Dedifferentiated amniotic fluid mesenchymal stem cell (primary cell): Measurements from ENCODE around the gene MRPL37.
"Not testable (repeated sequence)": the region's sequence is repeated elsewhere in the genome, so short reads cannot be mapped to it uniquely, and the experiment has no call there.

Experiments used
- DNase-seq: peaks from one replicate; pipeline ENCODE4 v3.0.0-alpha.2; 2016; ENCODE audit errors: extremely low spot score

The MRPL37 gene

DNA sequence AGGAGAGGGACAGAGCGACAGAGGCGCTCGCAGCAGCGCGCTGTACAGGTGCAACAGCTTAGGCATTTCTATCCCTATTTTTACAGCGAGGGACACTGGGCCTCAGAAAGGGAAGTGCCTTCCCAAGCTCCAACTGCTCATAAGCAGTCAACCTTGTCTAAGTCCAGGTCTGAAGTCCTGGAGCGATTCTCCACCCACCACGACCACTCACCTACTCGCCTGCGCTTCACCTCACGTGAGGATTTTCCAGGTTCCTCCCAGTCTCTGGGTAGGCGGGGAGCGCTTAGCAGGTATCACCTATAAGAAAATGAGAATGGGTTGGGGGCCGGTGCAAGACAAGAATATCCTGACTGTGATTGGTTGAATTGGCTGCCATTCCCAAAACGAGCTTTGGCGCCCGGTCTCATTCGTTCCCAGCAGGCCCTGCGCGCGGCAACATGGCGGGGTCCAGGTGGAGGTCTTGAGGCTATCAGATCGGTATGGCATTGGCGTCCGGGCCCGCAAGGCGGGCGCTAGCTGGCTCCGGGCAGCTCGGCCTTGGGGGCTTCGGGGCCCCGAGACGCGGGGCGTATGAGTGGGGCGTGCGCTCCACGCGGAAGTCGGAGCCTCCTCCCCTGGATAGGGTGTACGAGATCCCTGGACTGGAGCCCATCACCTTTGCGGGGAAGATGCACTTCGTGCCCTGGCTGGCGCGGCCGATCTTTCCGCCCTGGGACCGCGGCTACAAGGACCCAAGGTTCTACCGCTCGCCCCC is at the start of gene MRPL37, which contains the start of gene CYB5RL:
TSS of gene MRPL37 (plus strand) at position 403 of the 754 bp plus-strand sequence. CDS start at position 480, 77 bp downstream.
TSS of gene CYB5RL (minus strand) at position 266 of the 754 bp plus-strand sequence. CDS start 4,414 bp downstream, outside the sequence.
- DNase-seq, result peak; percentile 93

DNA sequence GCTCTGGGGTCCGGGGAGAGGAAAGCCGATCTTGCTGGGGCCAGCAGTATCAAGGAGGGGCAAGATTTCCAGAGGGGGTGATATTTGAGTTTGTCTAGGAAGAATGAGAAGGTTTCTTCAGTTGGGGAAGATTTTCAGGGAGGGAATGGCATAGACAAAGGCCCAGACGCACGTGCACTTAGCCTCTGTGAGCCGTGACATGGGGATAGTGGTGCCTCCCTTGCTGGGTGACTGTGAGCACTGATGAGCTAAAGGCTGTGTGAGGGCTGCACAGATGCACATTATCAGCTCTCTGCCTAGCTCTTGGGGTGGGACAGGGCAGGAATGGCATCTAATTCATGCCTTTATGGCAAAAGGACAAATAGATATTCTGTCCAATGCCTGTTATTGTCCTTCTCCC is 49.0 kb upstream of the MRPL37 start:
- no peak for DNase-seq

- no peak for DNase-seq
These were observed 47.3 kb upstream of the MRPL37 start, which contains the start of gene CDCP2 for GRCh38 chr1:54152696-54153095. CDCP2 (minus strand) TSS chr1:54153000; CDS start chr1:54152922, 78 bp downstream.

GRCh38 chr1:54153535-54154439 is 46.2 kb upstream of the MRPL37 start:
- DNase-seq, result peak; percentile 59

GRCh38 chr1:54156201-54156600 is 43.8 kb upstream of the MRPL37 start:
- no peak for DNase-seq

DNA sequence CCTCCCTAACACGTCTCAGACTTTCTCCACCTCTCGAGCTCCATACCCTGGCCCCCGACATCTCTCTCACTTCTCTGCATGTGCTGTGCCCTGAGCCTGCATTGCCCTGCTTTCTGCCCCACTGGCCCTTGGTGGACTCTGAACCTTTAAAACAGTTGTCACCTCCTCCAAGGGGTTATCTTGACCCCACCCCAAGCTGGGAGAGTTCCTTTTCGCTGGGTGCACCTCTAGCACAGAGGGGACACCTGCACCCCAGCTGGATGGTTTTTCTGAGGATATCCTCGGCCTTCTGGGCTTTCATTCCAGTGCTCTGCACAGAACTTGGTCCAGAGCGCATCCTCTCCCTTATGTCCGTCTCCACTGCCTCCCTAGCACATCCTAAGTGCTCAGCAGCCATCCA is 43.0 kb upstream of the MRPL37 start:
- no peak for DNase-seq

DNA sequence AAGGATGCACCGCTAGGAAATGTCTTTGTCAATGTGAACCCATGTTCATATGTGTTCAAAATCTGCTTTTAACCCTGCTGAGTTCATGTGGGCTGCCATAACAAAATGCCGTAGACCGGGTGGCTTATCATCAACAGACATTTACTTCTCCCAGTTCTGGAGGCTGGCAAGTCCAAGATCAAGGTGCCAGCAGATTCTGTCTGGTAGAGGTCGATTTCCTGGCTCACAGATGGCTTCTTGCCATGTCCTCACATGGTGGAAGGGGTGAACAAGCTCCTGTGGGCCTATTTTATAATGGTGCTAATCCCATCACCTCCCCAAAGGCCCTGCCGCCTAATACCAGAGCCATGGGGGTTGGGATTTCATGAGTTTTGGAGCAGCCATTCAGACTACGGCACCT is 42.6 kb upstream of the MRPL37 start:
- no peak for DNase-seq

GRCh38 chr1:54158071-54158470 is 41.9 kb upstream of the MRPL37 start:
- no peak for DNase-seq

DNA sequence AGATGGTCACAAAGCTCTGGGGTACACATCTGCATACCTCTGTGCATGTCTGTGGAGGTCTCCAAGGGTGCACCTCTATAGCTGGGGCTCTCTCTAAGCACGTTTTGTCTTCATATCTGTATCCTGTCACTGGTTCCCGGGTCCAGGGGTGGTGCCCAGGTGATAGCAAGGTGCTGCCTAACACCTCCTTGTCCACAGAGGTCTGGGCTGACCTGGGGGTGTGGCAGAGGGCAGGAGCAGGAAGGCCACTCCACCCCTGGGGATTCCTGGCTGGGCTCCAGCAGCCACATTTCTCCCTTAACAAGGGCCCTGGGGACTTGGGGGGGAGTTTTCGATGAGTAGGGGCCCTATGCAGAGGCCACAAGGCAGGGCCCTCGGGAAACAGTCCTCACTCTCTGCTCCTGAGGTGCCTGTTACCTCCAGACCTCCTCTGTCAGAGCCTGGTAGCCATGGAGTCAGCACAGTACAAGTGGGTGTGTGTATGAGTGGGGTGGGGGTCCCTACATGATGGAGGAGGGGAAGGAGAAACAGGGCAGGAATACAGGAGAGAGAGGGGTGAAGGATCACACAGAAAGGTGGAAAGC is 40.1 kb upstream of the MRPL37 start:
- no peak for DNase-seq

GRCh38 chr1:54160351-54160750 is 39.6 kb upstream of the MRPL37 start:
- no peak for DNase-seq

GRCh38 chr1:54161495-54162168 is 38.3 kb upstream of the MRPL37 start:
- no peak for DNase-seq

DNA sequence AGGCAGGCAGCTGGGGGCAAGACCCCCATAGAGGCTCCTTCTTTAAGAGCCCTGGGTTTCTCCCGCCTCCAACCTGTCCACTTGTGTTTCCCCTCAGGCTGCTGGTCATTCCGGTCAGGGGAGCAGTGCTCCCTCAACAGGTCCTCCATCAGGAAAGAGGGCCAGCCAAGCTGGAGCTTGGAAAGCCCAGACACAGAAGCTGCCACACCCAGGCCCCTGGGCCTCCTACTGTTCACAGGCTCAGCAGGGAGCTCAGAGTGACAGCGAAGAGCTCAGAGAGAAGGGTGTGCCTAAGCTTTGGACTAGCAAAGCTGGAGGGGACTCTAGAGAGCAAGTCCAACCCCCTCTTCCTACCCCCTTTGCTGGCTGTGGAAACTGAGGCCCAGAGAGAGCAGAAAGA is 36.9 kb upstream of the MRPL37 start:
- no peak for DNase-seq

GRCh38 chr1:54163573-54163972 is 36.4 kb upstream of the MRPL37 start:
- DNase-seq, result no peak

- DNase-seq, result no peak
These were observed 34.8 kb upstream of the MRPL37 start for GRCh38 chr1:54165146-54165545.

DNA sequence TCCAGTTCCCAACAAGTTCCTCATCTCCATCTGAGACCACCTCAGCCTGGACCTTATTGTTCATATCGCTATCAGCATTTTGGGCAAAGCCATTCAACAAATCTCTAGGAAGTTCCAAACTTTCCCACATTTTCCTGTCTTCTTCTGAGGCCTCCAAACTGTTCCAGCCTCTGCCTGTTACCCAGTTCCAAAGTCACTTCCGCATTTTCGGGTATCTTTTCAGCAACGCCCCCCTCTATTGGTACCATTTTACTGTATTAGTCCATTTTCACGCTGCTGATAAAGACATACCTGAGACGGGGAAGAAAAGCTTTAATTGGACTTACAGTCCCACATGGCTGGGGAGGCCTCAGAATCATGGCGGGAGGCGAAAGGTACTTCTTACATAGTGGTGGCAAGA is 33.6 kb upstream of the MRPL37 start:
- not testable (repeated sequence) for DNase-seq

GRCh38 chr1:54167422-54168139 is 32.4 kb upstream of the MRPL37 start:
- no peak for DNase-seq

- no peak for DNase-seq
These were observed 31.6 kb upstream of the MRPL37 start for GRCh38 chr1:54168206-54168965.

DNA sequence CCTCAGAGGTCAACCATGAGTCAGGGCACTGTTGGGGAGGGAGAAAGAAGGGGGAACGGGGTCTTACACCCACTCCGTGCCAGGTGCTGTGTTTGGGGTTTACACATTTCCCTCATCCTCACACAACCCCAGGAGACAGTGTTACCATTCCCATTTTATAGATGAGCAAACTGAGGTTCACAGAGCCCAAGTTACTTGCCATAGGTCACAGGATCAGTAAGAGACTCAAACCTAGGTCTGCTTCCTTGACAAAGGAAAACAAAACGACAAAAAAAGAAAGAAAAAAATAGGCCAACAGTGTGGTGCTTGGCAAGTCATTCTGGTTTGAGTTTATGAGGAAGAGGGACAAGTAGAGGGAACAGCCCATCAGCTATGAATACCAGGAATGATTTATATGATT is 30.9 kb upstream of the MRPL37 start:
- DNase-seq, result no peak

GRCh38 chr1:54171016-54171415 is 29.0 kb upstream of the MRPL37 start:
- no peak for DNase-seq

GRCh38 chr1:54171606-54172005 is 28.4 kb upstream of the MRPL37 start:
- DNase-seq, result no peak
